Fibroblast of skin of right biceps (primary cell): ENCODE results near the gene DIABLO.
A peak's percentile ranks its signal among the peaks of the same experiment; 100 is the strongest.
"Not testable (repeated sequence)": the region's sequence is repeated elsewhere in the genome, so short reads cannot be mapped to it uniquely, and the experiment has no call there.

Source experiments
- DNase-seq: peaks from one replicate; pipeline ENCODE4 v3.0.0-alpha.2; 2013

The DIABLO gene

GRCh38 chr12:122225683-122226365, at the start of gene DIABLO:
Gene DIABLO (minus strand): TSS chr12:122226052. CDS start chr12:122226014, 38 bp downstream.
- peak; percentile 99 for DNase-seq

- no peak for DNase-seq
Measured at GRCh38 chr12:122275459-122275858, 49.6 kb upstream of the DIABLO start.

GRCh38 chr12:122266230-122266901, 40.5 kb upstream of the DIABLO start, which contains the start of gene VPS33A:
Gene VPS33A (minus strand): TSS chr12:122266494. CDS start chr12:122266408, 86 bp downstream.
- DNase-seq: peak; percentile 98

- peak; percentile 2 for DNase-seq
Measured at GRCh38 chr12:122265886-122266229, 40.0 kb upstream of the DIABLO start.

- DNase-seq: no peak
Measured at GRCh38 chr12:122265476-122265875, 39.6 kb upstream of the DIABLO start.

DNA sequence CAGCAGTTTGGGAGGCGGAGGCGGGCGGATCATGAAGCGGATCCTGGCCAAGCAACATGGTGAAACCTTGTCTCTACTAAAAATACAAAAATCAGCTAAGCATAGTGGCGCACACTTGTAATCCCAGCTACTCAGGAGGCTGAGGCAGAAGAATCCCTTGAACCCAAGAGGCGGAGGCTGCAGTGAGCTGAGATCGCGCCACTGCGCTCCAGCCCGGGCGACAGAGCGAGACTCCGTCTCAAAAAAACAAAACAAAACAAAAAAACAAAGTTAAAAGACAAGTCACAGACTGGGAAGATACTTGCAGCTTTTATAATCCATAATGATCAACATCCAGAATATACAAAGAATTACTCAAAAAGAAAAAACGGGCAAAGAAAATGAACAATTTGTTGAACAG, 34.9 kb upstream of the DIABLO start:
- not testable (repeated sequence) for DNase-seq

DNA sequence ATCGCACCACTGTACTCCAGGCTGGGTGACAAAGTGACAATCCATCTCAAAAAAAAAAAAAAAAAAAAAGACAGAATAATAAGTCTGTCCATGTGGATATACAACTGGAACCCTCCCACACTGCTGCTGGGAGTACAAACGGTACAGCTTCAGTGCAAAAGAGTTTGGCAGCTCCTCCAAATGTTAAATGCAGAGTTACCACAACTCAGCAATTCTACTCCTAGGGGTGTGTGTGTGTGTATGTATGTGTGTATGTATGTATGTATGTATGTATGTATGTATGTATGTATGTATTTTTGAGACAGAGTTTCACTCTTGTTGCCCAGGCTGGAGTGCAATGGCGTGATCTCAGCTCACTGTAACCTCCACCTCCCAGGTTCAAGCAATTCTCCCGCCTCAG, 33.1 kb upstream of the DIABLO start:
- not testable (repeated sequence) for DNase-seq

DNA sequence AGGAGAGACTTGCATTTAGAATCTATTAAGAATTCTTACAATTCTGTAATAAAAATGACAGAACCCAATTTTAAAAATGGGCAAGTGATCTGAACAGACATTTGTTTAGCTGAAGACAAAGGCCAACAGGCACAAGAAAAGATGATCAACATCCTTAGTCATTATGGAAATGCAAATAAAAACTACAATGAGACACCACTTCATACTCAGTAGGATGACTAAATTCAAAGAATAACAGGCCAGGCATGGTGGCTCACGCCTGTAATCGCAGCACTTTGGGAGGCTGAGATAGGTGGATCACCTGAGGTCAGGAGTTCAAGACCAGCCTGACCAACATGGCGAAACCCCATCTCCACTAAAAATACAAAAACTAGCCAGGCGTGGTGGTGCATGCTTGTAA, 32.6 kb upstream of the DIABLO start:
- not testable (repeated sequence) for DNase-seq

GRCh38 chr12:122250536-122250935, 24.7 kb upstream of the DIABLO start:
- DNase-seq: no peak

GRCh38 chr12:122250047-122250446, 24.2 kb upstream of the DIABLO start:
- no peak for DNase-seq

DNA sequence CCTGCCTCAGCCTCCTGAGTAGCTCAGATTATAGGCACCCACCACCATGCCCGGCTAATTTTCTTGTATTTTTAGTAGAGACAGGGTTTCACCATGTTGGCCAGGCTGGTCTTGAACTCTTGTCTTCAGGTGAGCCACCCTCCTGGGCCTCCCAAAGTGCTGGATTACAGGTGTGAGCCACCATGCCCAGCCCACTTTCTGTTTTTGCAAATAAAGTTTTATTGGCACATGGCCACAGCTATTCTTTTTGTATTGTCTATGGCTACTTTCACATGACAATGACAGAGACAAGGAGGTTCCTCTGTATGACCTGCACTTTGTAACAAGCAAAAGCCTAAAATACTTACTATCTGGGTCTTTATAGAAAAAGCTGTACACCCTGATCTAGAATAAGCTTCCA, 19.7 kb upstream of the DIABLO start:
- DNase-seq: no peak

- no peak for DNase-seq
Measured at GRCh38 chr12:122244565-122245371, 18.9 kb upstream of the DIABLO start.

- DNase-seq: no peak
Measured at GRCh38 chr12:122243965-122244364, 18.1 kb upstream of the DIABLO start.

- no peak for DNase-seq
Measured at GRCh38 chr12:122238861-122239260, 13.0 kb upstream of the DIABLO start.

DNA sequence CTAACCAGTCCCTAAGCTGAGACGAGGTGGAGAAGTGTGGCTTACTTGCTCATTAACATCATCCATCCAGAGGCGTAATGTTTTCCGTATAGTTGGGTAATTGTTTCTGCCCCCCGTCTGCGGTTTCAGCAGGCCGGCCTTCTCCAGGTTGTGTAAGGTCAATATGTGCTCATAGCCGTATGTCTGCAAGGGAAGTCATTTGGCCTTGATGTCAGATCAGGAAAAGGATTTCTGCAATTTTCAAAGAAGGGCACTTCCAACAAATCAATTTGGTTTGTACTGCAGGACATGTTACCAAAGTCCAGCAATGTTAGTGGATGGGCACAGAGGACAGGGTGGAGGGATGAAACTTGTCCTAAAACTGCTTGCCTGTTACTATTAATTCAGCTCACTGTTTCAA, 9.9 kb upstream of the DIABLO start:
- no peak for DNase-seq

DNA sequence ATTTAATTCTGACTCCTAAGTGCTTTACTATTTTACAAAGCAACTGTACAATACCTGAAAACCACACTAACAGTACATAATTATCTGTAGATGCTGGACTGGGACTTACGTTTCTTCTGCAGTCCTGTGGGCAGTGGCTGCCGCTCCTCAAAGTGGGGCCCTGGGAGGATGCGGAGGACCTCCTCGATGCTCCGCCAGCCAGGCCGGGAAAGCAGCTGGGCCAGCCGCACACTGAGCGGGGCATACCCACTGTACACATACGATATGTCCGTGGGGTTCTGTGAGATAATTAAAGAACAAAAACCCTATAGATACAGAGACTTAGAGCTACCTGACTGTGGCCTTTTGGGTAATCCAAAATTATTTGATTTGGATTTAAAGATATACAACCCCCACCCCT, 6.8 kb upstream of the DIABLO start:
- no peak for DNase-seq

GRCh38 chr12:122230798-122231197, 4.9 kb upstream of the DIABLO start:
- no peak for DNase-seq

DNA sequence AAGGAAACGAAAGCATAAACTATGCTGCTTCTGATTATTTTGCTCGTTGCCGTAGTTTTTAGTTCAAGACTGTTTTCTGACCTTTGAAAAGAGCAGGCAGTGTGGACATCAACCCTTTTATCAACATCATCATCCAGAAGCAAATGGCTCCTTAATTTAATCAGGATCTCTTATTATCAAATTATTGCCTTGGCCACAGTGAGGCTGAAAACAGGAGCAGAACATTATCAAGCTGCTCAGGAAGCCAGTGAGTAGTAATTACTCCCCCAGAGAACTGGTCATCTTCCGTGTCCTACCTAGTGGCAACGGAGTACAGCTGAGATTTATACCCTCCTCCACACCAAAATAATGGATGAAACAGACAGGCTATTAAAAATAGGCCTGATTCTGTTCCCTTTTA, 2.2 kb upstream of the DIABLO start:
- no peak for DNase-seq

DNA sequence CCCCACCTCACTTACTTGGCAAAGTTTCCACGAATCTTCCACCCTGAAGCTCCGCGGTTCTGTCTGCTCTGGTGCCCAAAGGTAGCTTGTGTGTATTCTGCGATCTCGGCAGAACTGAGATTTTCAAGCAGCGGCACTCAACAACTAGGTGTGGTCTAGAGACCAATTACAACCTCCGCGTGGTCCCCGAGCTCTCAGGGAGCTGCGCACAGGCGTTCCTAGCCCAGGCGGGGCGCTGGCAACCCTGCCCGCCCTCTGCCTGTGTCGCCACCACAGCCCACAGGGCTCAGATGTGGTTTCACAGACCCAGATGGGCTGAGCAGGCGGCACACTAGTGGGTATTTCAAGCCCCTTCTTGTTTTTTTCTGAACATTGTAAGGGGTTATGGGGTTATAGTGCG, 1.5 kb upstream of the DIABLO start:
- no peak for DNase-seq

GRCh38 chr12:122226366-122227125, 694 bp upstream of the DIABLO start:
- DNase-seq: no peak

GRCh38 chr12:122216445-122216844, 9.4 kb downstream of the DIABLO start:
- DNase-seq: no peak

- no peak for DNase-seq
Measured at GRCh38 chr12:122215771-122216170, 10.1 kb downstream of the DIABLO start.
